Measurements from ENCODE around the gene NELFB.

NELFB gene

DNA sequence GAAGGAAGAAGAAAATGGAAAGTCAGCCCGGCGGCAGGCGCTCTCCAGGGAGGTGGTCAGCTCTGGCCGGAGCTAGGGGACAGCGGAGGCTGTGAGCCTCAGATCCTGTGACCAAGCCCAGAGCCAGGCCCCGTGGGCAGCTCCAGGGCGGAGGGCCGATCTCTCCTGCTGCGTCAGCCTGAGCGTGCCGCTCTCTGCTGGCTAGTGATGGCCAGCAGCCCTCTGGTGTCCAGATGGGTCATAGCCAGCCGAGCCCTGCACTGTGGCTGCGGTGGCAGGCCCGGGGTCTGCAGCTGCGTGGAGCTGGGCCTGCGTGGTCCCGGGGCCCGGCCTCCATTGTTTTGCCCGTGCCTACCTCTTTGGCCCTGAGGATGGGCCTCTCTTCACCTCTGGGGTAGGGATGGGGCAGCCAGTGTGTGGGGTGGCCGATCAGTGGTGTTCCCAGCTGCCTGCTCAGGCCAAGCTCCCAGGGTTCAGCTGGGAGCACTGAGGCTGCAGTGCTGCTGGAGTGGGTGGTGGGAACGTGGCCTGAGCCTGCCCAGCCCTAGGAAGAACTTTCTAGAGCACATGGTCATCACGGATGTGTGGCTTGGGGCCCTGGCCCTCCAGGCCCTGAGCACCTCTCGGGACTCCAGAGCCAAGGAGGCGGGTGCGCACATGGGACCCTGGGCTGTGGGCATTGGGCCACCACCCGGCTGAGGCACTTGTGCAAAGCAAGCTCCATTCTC lies 64.0 kb downstream of the NELFB start:
- WGBS, 2 donors (ENCODE audit: extremely low coverage in 2 of 2, insufficient read length in 2 of 2, insufficient replicate concordance in 1 of 2): no CpG with 5 or more reads among the region's 26 CpGs
- peaks cover 4% of the 10 kb centered on the region for H3K79me1 ChIP-seq (ENCODE audit: low read depth, low read length)
- no peaks in the 10 kb centered on the region for H3K36me3 ChIP-seq (replicated peaks in 1 of 2; ENCODE audit: control insufficient read depth in 2 of 2, insufficient read depth in 2 of 2, low read length in 2 of 2)
- no peaks in the 10 kb centered on the region for H3K27me3 ChIP-seq (ENCODE audit: control insufficient read depth in 3 of 3, insufficient read depth in 3 of 3, low read depth in 1 of 3, low read length in 3 of 3)
- H3K4me3 ChIP-seq (ENCODE audit: low read length in 2 of 2): no peak overlapping the region
- H3K14ac ChIP-seq (ENCODE audit: low read length): peak overlapping the region; percentile 1
- H4K91ac ChIP-seq (ENCODE audit: low read depth, low read length, poor library complexity): peak overlapping the region; percentile 85
- H3K4me2 ChIP-seq (ENCODE audit: insufficient read depth, low read length, poor library complexity, severe bottlenecking): no peak overlapping the region
- peak overlapping the region; percentile 32 for H2AFZ ChIP-seq (ENCODE audit: low read length)
- H3K4ac ChIP-seq (ENCODE audit: low read length): peak overlapping the region; percentile 76
- H3K27ac ChIP-seq (replicated peaks; ENCODE audit: low read length): no peak overlapping the region
- H2BK15ac ChIP-seq (ENCODE audit: low read length): peak overlapping the region; percentile 98
- H3K4me1 ChIP-seq (ENCODE audit: control insufficient read depth in 2 of 2, insufficient read depth in 1 of 2, low read depth in 1 of 2, low read length in 2 of 2): peaks cover 33 to 34% of the 10 kb centered on the region in 2 donors
- peak overlapping the region; percentile 70 for H3K9ac ChIP-seq (ENCODE audit: low read depth, low read length, poor library complexity)
- H2BK5ac ChIP-seq (ENCODE audit: low read length): peak overlapping the region; percentile 99
- peak overlapping the region; percentile 100 for H3K18ac ChIP-seq (ENCODE audit: low read length)
- peak overlapping the region; percentile 100 for H2BK120ac ChIP-seq (ENCODE audit: low read depth, low read length)
- H2AK5ac ChIP-seq (ENCODE audit: low read depth, low read length): peak overlapping the region; percentile 100
- no peak for DNase-seq (ENCODE audit: low spot score)
- H4K8ac ChIP-seq (ENCODE audit: low read depth, low read length): peak overlapping the region; percentile 72
- peak overlapping the region; percentile 98 for H2BK12ac ChIP-seq (ENCODE audit: low read length)
- peaks cover 0 to 6% of the 10 kb centered on the region in 2 donors for H3K9me3 ChIP-seq (replicated peaks in 1 of 2; ENCODE audit: control insufficient read depth in 2 of 2, insufficient read depth in 1 of 2, low read depth in 1 of 2, low read length in 2 of 2)
- peak overlapping the region; percentile 16 for H3K23ac ChIP-seq (ENCODE audit: low read depth, low read length, poor library complexity)

DNA sequence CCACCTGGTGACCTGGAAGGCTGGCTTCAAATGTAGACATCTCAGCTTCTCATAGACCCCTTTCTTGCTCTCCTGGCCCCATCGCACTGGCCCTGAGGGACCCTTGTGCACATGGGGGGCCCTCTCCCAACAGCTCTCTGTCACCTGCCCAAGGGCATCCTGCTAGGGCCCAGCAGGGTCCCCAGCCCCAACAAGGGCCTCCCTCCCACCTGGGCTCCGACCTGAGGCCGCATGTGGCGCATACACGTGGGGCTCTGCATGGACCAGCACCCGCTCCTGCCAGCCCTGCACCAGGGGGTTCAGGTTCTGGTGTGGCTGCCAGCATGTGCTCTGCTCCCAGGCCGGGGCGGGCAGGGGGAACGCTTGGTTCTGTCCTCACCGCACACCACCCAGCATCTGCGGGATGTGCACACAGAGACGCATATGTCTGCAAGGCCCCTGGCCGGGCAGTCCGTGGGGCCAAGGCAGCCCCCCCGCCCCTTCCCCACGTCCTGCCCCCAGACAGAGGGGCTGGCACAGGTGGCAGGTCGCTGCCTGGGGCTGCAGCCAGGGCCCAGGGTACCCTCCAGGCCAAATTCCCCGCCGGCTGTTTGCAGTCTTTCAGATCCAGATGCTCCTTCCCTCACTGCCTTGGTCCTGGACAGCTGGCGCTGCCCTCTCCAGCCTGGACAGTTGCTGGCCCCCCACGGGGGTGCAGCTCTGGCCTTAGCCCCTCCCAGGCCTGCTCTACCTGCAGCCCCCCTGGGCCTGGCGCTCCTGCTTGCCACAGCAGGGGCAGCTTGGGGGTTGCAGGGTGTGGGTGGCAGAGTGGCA lies 64.8 kb downstream of the NELFB start:
- Histone ChIP-seq H3K36me3 (replicated peaks in 1 of 2; ENCODE audit: control insufficient read depth in 2 of 2, insufficient read depth in 2 of 2, low read length in 2 of 2) (no peaks in the 10 kb centered on the region), H2AK5ac (ENCODE audit: low read depth, low read length) (peak overlapping the region; percentile 100), H3K27ac (replicated peaks; ENCODE audit: low read length) (no peak overlapping the region), H3K18ac (ENCODE audit: low read length) (peak overlapping the region; percentile 90), H2BK120ac (ENCODE audit: low read depth, low read length) (peak overlapping the region; percentile 21), H3K4ac (ENCODE audit: low read length) (peak overlapping the region; percentile 2), H3K9me3 (replicated peaks in 1 of 2; ENCODE audit: control insufficient read depth in 2 of 2, insufficient read depth in 1 of 2, low read depth in 1 of 2, low read length in 2 of 2) (peaks cover 0 to 6% of the 10 kb centered on the region in 2 donors), H3K27me3 (ENCODE audit: control insufficient read depth in 3 of 3, insufficient read depth in 3 of 3, low read depth in 1 of 3, low read length in 3 of 3) (no peaks in the 10 kb centered on the region), H3K4me2 (ENCODE audit: insufficient read depth, low read length, poor library complexity, severe bottlenecking) (no peak overlapping the region), H3K4me3 (ENCODE audit: low read length in 2 of 2) (peak overlapping the region in 1 of 2 donors; percentile 35), H4K8ac (ENCODE audit: low read depth, low read length) (no peak overlapping the region), H2BK12ac (ENCODE audit: low read length) (peak overlapping the region; percentile 35), H2AFZ (ENCODE audit: low read length) (peak overlapping the region; percentile 99), H3K9ac (ENCODE audit: low read depth, low read length, poor library complexity) (peak overlapping the region; percentile 53), H2BK5ac (ENCODE audit: low read length) (peak overlapping the region; percentile 62), H2BK15ac (ENCODE audit: low read length) (peak overlapping the region; percentile 98), H3K23ac (ENCODE audit: low read depth, low read length, poor library complexity) (peak overlapping the region; percentile 60), H3K4me1 (ENCODE audit: control insufficient read depth in 2 of 2, insufficient read depth in 1 of 2, low read depth in 1 of 2, low read length in 2 of 2) (peaks cover 27 to 28% of the 10 kb centered on the region in 2 donors), H4K91ac (ENCODE audit: low read depth, low read length, poor library complexity) (peak overlapping the region; percentile 59), H3K14ac (ENCODE audit: low read length) (peak overlapping the region; percentile 63), H3K79me1 (ENCODE audit: low read depth, low read length) (peaks cover 3% of the 10 kb centered on the region)
- no peak for DNase-seq (ENCODE audit: low spot score)
- no CpG with 5 or more reads among the region's 22 CpGs for WGBS, 2 donors (ENCODE audit: extremely low coverage in 2 of 2, insufficient read length in 2 of 2, insufficient replicate concordance in 1 of 2)

GRCh38 chr9:137320555-137321384 lies 65.6 kb downstream of the NELFB start:
- Histone ChIP-seq H3K79me1 (ENCODE audit: low read depth, low read length) (peaks cover 2% of the 10 kb centered on the region), H3K4me3 (ENCODE audit: low read length in 2 of 2) (peak overlapping the region in 1 of 2 donors; percentile 35), H3K9ac (ENCODE audit: low read depth, low read length, poor library complexity) (peak overlapping the region; percentile 60), H3K14ac (ENCODE audit: low read length) (peak overlapping the region; percentile 89), H3K9me3 (replicated peaks in 1 of 2; ENCODE audit: control insufficient read depth in 2 of 2, insufficient read depth in 1 of 2, low read depth in 1 of 2, low read length in 2 of 2) (peaks cover 0 to 6% of the 10 kb centered on the region in 2 donors), H2BK12ac (ENCODE audit: low read length) (peak overlapping the region; percentile 73), H3K4me1 (ENCODE audit: control insufficient read depth in 2 of 2, insufficient read depth in 1 of 2, low read depth in 1 of 2, low read length in 2 of 2) (peaks cover 20 to 21% of the 10 kb centered on the region in 2 donors), H3K23ac (ENCODE audit: low read depth, low read length, poor library complexity) (peak overlapping the region; percentile 60), H3K27ac (replicated peaks; ENCODE audit: low read length) (peak overlapping the region; percentile 46), H3K36me3 (replicated peaks in 1 of 2; ENCODE audit: control insufficient read depth in 2 of 2, insufficient read depth in 2 of 2, low read length in 2 of 2) (no peaks in the 10 kb centered on the region), H3K4ac (ENCODE audit: low read length) (peak overlapping the region; percentile 2), H2BK15ac (ENCODE audit: low read length) (peak overlapping the region; percentile 98), H2BK5ac (ENCODE audit: low read length) (peak overlapping the region; percentile 62), H2BK120ac (ENCODE audit: low read depth, low read length) (no peak overlapping the region), H3K27me3 (ENCODE audit: control insufficient read depth in 3 of 3, insufficient read depth in 3 of 3, low read depth in 1 of 3, low read length in 3 of 3) (no peaks in the 10 kb centered on the region), H3K4me2 (ENCODE audit: insufficient read depth, low read length, poor library complexity, severe bottlenecking) (no peak overlapping the region), H2AK5ac (ENCODE audit: low read depth, low read length) (peak overlapping the region; percentile 100), H4K8ac (ENCODE audit: low read depth, low read length) (no peak overlapping the region), H2AFZ (ENCODE audit: low read length) (peak overlapping the region; percentile 99), H4K91ac (ENCODE audit: low read depth, low read length, poor library complexity) (peak overlapping the region; percentile 59), H3K18ac (ENCODE audit: low read length) (peak overlapping the region; percentile 90)
- DNase-seq (ENCODE audit: low spot score): no peak
- no CpG with 5 or more reads among the region's 24 CpGs for WGBS, 2 donors (ENCODE audit: extremely low coverage in 2 of 2, insufficient read length in 2 of 2, insufficient replicate concordance in 1 of 2)

All from neuronal stem cell (in vitro differentiated cells).